HUES48 (cell line): Measurements from ENCODE around the gene RMRP.
A peak's percentile ranks its signal among the peaks of the same experiment; 100 is the strongest.

Experiments used
- H3K27ac ChIP-seq: one replicate; pipeline ENCODE4 v1.7.0; 2013; ENCODE audit warnings: low read depth, low read length, inconsistent platforms
- H3K27me3 ChIP-seq: 2 replicates; pipeline ENCODE4 v1.6.1; 2013; ENCODE audit warnings: mild to moderate bottlenecking, low read length; ENCODE audit not compliant: control insufficient read depth, insufficient read depth
- H3K36me3 ChIP-seq: 2 replicates; pipeline ENCODE4 v1.6.1; 2013; ENCODE audit warnings: low read length; ENCODE audit not compliant: control insufficient read depth, insufficient read depth
- H3K4me1 ChIP-seq: 2 replicates; pipeline ENCODE4 v1.6.1; 2013; ENCODE audit warnings: mild to moderate bottlenecking, low read length; ENCODE audit not compliant: control insufficient read depth, insufficient read depth
- H3K4me3 ChIP-seq: 2 replicates; pipeline ENCODE4 v1.5.1; 2013; ENCODE audit warnings: mild to moderate bottlenecking, low read depth, low read length
- H3K9ac ChIP-seq: 2 replicates; pipeline ENCODE4 v1.6.1; 2013; ENCODE audit warnings: mild to moderate bottlenecking, low read depth, low read length, moderate library complexity
- H3K9me3 ChIP-seq: 2 replicates; pipeline ENCODE4 v1.6.1; 2013; ENCODE audit warnings: low read length; ENCODE audit not compliant: control insufficient read depth, insufficient read depth

The RMRP gene

GRCh38 chr9:35686222-35687203 is 28.7 kb upstream of the RMRP start:
- Histone ChIP-seq H3K4me1 (peaks cover 10% of the 10 kb centered on the region), H3K9ac (no peak overlapping the region), H3K9me3 (no peaks in the 10 kb centered on the region), H3K36me3 (peaks cover 69% of the 10 kb centered on the region), H3K27me3 (no peaks in the 10 kb centered on the region), H3K4me3 (no peak overlapping the region), H3K27ac (no peak overlapping the region)

GRCh38 chr9:35685506-35685905 is 27.7 kb upstream of the RMRP start:
- H3K27me3 ChIP-seq = no peaks in the 10 kb centered on the region
- H3K9ac ChIP-seq = no peak overlapping the region
- no peaks in the 10 kb centered on the region for H3K9me3 ChIP-seq
- H3K36me3 ChIP-seq = peaks cover 69% of the 10 kb centered on the region
- no peak overlapping the region for H3K27ac ChIP-seq
- H3K4me3 ChIP-seq = no peak overlapping the region
- H3K4me1 ChIP-seq = peaks cover 12% of the 10 kb centered on the region

- H3K27me3 ChIP-seq = no peaks in the 10 kb centered on the region
- no peak overlapping the region for H3K27ac ChIP-seq
- no peaks in the 10 kb centered on the region for H3K9me3 ChIP-seq
- peaks cover 69% of the 10 kb centered on the region for H3K36me3 ChIP-seq
- no peak overlapping the region for H3K9ac ChIP-seq
- H3K4me3 ChIP-seq = no peak overlapping the region
- peaks cover 13% of the 10 kb centered on the region for H3K4me1 ChIP-seq
Observed at GRCh38 chr9:35684921-35685320, 27.1 kb upstream of the RMRP start.

- Histone ChIP-seq H3K4me1 (peaks cover 8% of the 10 kb centered on the region), H3K9ac (no peak overlapping the region), H3K27ac (no peak overlapping the region), H3K27me3 (no peaks in the 10 kb centered on the region), H3K9me3 (no peaks in the 10 kb centered on the region), H3K36me3 (peaks cover 65% of the 10 kb centered on the region), H3K4me3 (no peak overlapping the region)
Observed at GRCh38 chr9:35683323-35683722, 25.5 kb upstream of the RMRP start.

- Histone ChIP-seq H3K27ac (no peak overlapping the region), H3K9me3 (no peaks in the 10 kb centered on the region), H3K4me3 (no peak overlapping the region), H3K4me1 (peaks cover 4% of the 10 kb centered on the region), H3K9ac (no peak overlapping the region), H3K36me3 (peaks cover 59% of the 10 kb centered on the region), H3K27me3 (no peaks in the 10 kb centered on the region)
Observed at GRCh38 chr9:35682520-35683315, 24.9 kb upstream of the RMRP start.

GRCh38 chr9:35682051-35682450 is 24.2 kb upstream of the RMRP start:
- H3K36me3 ChIP-seq = peaks cover 52% of the 10 kb centered on the region
- no peaks in the 10 kb centered on the region for H3K9me3 ChIP-seq
- no peak overlapping the region for H3K9ac ChIP-seq
- H3K27ac ChIP-seq = no peak overlapping the region
- H3K4me3 ChIP-seq = no peak overlapping the region
- H3K27me3 ChIP-seq = no peaks in the 10 kb centered on the region
- H3K4me1 ChIP-seq = peaks cover 4% of the 10 kb centered on the region

GRCh38 chr9:35681341-35682002 is 23.7 kb upstream of the RMRP start:
- Histone ChIP-seq H3K9ac (no peak overlapping the region), H3K4me3 (no peak overlapping the region), H3K27me3 (peaks cover 2% of the 10 kb centered on the region), H3K9me3 (no peaks in the 10 kb centered on the region), H3K27ac (peak overlapping the region; percentile 37), H3K36me3 (peaks cover 47% of the 10 kb centered on the region), H3K4me1 (peaks cover 4% of the 10 kb centered on the region)

- Histone ChIP-seq H3K27me3 (peaks cover 4% of the 10 kb centered on the region), H3K9me3 (no peaks in the 10 kb centered on the region), H3K4me3 (no peak overlapping the region), H3K9ac (no peak overlapping the region), H3K27ac (peak overlapping the region; percentile 42), H3K4me1 (peaks cover 4% of the 10 kb centered on the region), H3K36me3 (peaks cover 39% of the 10 kb centered on the region)
Observed at GRCh38 chr9:35680331-35681105, 22.7 kb upstream of the RMRP start.

- Histone ChIP-seq H3K27ac (peak overlapping the region; percentile 42), H3K4me3 (no peak overlapping the region), H3K4me1 (peaks cover 4% of the 10 kb centered on the region)
Observed at GRCh38 chr9:35679766-35680330, 22.0 kb upstream of the RMRP start.

GRCh38 chr9:35679091-35679490 is 21.3 kb upstream of the RMRP start:
- Histone ChIP-seq H3K4me1 (peaks cover 4% of the 10 kb centered on the region), H3K9me3 (no peaks in the 10 kb centered on the region), H3K27me3 (peaks cover 4% of the 10 kb centered on the region), H3K36me3 (peaks cover 24% of the 10 kb centered on the region), H3K4me3 (no peak overlapping the region), H3K9ac (no peak overlapping the region), H3K27ac (no peak overlapping the region)

More at GRCh38 chr9:35679766-35680330, 22.0 kb upstream of the RMRP start:
- Histone ChIP-seq H3K36me3 (peaks cover 32% of the 10 kb centered on the region), H3K9me3 (no peaks in the 10 kb centered on the region), H3K27me3 (peaks cover 4% of the 10 kb centered on the region), H3K9ac (no peak overlapping the region)
